PC-3 (cell line): ENCODE data around the gene SYT1. TPM values are rescaled to one million over a fixed set of nuclear protein-coding genes. Genes with fewer than 3 reads are reported as not detected.

ENCODE experiments used
- ATAC-seq: fragments of 200-7000 bp; cut with Tn5 transposase; 2 replicates; pipeline ENCODE4 v1.9.1; 2020; ENCODE audit warnings: mild to moderate bottlenecking, moderate library complexity
- BruUV-seq: library from RNA; stranded (reverse); fragments of 400-500 nt; replicated peaks from 2 replicates; lab custom pipeline; 2021; lab: Mats Ljungman, UMichigan
- CTCF ChIA-PET: fragments of 300-600 bp; sonication (Branson Sonifier 250); formaldehyde crosslinking; loops from one replicate; lab custom pipeline; 2022; ENCODE audit warnings: antibody characterized with exemption; lab: Charles Lee
- POLR2A ChIA-PET: fragments of 300-600 bp; sonication (Branson Sonifier 250); formaldehyde crosslinking; loops from one replicate; lab custom pipeline; 2022; ENCODE audit warnings: antibody characterized with exemption; ENCODE audit not compliant: unreplicated experiment; lab: Charles Lee
- DNase-seq: peaks from one replicate; pipeline ENCODE4 v3.0.0-alpha.2; 2015
- H2AFZ ChIP-seq: fragments of 300-600 bp; sonication (generic); 2 replicates; pipeline ENCODE4 v1.6.0; 2016; ENCODE audit warnings: antibody characterized with exemption, low read length
- H3F3A ChIP-seq: fragments of 300-600 bp; sonication (generic); one replicate; pipeline ENCODE4 v1.6.0; 2017; ENCODE audit warnings: antibody characterized with exemption, low read length, control low read depth, mild to moderate bottlenecking; ENCODE audit not compliant: unreplicated experiment
- H3K27ac ChIP-seq: fragments of 300-600 bp; sonication (generic); 2 replicates; pipeline ENCODE4 v1.5.1; 2016; ENCODE audit warnings: mild to moderate bottlenecking, low read length
- H3K27me3 ChIP-seq: fragments of 300-600 bp; sonication (generic); 2 replicates; pipeline ENCODE4 v1.6.1; 2016; ENCODE audit warnings: low read length, mixed read lengths
- H3K36me3 ChIP-seq: fragments of 300-600 bp; sonication (generic); 2 replicates; pipeline ENCODE4 v1.6.1; 2016; ENCODE audit warnings: low read depth, mixed run types, low read length, mixed read lengths
- H3K4me1 ChIP-seq: fragments of 300-600 bp; sonication (generic); 2 replicates; pipeline ENCODE4 v1.5.1; 2016; ENCODE audit warnings: low read length; ENCODE audit not compliant: insufficient read depth
- H3K4me2 ChIP-seq: fragments of 300-600 bp; sonication (generic); 2 replicates; pipeline ENCODE4 v1.6.0; 2016; ENCODE audit warnings: low read length
- H3K4me3 ChIP-seq: fragments of 300-600 bp; sonication (generic); 2 replicates; pipeline ENCODE4 v1.5.1; 2016; ENCODE audit warnings: mild to moderate bottlenecking, low read length, mixed read lengths
- H3K79me2 ChIP-seq: fragments of 300-600 bp; sonication (generic); 2 replicates; pipeline ENCODE4 v1.6.1; 2017; ENCODE audit warnings: low read length, mixed read lengths
- H3K9ac ChIP-seq: fragments of 300-600 bp; sonication (generic); 2 replicates; pipeline ENCODE4 v1.6.0; 2016; ENCODE audit warnings: mild to moderate bottlenecking, low read length
- H3K9me2 ChIP-seq: fragments of 300-600 bp; sonication (generic); replicated peaks from 2 replicates; pipeline ENCODE4 v1.6.1; 2016; ENCODE audit warnings: mixed run types, low read length, mixed read lengths
- H3K9me3 ChIP-seq: fragments of 300-600 bp; sonication (generic); 2 replicates; pipeline ENCODE4 v1.6.1; 2016; ENCODE audit warnings: low read length, mixed read lengths
- H4K20me1 ChIP-seq: fragments of 300-600 bp; sonication (generic); 2 replicates; pipeline ENCODE4 v1.6.1; 2016; ENCODE audit warnings: low read length, mixed read lengths
- EZH2 ChIP-seq: fragments of 300-600 bp; sonication (generic); IDR thresholded peaks from one replicate; pipeline ENCODE4 v1.6.1; 2017; ENCODE audit warnings: antibody characterized with exemption, mild to moderate bottlenecking, low read length; ENCODE audit not compliant: unreplicated experiment
- EZH2phosphoT487 ChIP-seq: fragments of 300-600 bp; sonication (generic); IDR thresholded peaks from 2 replicates; pipeline ENCODE4 v1.6.1; 2018; ENCODE audit warnings: mild to moderate bottlenecking, antibody characterized with exemption, low read length, borderline replicate concordance
- intact Hi-C: fragments of 100-400 bp; cut with micrococcal nuclease; formaldehyde crosslinking; loops from 2 replicates; pipeline ENCODE4 v1.9.0; 2023
- total RNA-seq: library from RNA; depleted of rRNA; stranded (reverse); fragments of >200 nt; gene quantifications from 2 replicates; pipeline ENCODE4 v1.2.3, GENCODE V29; 2014
- TF ChIP-seq, protein P1 (sequence below): fragments of 300-600 bp; sonication (generic); conservative IDR thresholded peaks from 2 replicates; pipeline ENCODE4 v1.5.1; 2017; ENCODE audit warnings: antibody characterized with exemption, low read depth, mild to moderate bottlenecking, low read length

The SYT1 gene
- total RNA-seq, 1 experiment from 2014 or later: 0.51 TPM

DNA sequence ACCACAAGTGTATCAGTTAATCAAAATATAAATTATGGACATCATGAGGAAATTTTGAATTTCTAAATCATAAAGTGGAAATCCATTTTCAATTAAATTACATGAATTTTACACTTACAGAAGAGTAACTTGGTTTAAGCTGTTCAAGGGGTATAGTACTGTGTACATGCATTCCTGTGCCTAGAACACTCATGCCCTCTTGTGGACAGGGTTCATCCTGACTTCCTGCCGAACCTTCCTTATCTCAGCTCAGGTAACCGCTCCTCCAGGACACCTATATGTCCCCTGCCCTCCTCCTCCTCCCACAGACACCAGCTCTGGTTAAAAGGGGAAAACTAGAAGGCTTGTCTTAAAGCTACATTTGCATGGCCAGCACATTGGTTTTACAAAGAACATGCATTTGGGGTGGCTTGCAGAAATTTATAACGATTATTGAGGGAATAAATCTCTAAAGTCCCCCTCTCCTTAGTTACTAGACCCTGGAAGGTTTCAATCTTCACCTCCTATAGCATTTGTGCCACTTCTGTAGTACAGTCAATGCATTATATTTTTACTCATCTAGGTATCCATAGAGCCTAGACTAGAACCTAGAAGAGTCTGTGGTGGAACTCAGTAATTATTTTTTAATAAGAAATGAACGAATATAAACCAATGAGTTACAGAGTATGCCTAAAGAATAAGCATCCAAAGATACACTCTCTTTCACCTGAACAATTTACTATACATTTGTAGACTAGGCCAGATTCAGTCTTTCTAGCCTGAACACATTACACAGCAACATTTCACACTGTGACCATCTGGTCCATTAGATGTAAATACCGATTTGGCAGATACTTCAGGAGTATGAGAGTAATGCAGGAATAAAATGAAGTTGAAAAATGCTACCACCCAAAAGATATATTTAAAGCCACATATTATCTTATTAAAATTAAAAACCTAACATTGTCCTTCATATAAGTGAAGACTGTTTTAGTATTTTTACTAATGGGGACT lies 480.6 kb downstream of the SYT1 start:
- H3K27me3 ChIP-seq: peaks cover 4% of the 10 kb centered on the region; the same call in 1 of the 2 replicates
- intact Hi-C loops: loop anchor here (1.0 to 10.0 kb wide), 6 partner anchors 170 to 1164 kb away; no protein-coding TSS in a partner anchor
- POLR2A ChIA-PET: interaction anchor here (0.6 kb wide), 2 partner anchors 25 to 150 kb away, joined by 3 read pairs; no protein-coding TSS in a partner anchor
- no peaks in the 10 kb centered on the region for H3K79me2 ChIP-seq
- H3K4me3 ChIP-seq: no peak overlapping the region
- H3K4me1 ChIP-seq: no peaks in the 10 kb centered on the region
- no peaks in the 10 kb centered on the region for H3K9me3 ChIP-seq
- TF ChIP-seq EZH2 (no peak), EZH2phosphoT487 (no peak)
- TF ChIP-seq, protein P1, sequence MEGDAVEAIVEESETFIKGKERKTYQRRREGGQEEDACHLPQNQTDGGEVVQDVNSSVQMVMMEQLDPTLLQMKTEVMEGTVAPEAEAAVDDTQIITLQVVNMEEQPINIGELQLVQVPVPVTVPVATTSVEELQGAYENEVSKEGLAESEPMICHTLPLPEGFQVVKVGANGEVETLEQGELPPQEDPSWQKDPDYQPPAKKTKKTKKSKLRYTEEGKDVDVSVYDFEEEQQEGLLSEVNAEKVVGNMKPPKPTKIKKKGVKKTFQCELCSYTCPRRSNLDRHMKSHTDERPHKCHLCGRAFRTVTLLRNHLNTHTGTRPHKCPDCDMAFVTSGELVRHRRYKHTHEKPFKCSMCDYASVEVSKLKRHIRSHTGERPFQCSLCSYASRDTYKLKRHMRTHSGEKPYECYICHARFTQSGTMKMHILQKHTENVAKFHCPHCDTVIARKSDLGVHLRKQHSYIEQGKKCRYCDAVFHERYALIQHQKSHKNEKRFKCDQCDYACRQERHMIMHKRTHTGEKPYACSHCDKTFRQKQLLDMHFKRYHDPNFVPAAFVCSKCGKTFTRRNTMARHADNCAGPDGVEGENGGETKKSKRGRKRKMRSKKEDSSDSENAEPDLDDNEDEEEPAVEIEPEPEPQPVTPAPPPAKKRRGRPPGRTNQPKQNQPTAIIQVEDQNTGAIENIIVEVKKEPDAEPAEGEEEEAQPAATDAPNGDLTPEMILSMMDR: peak; percentile 91
- H2AFZ ChIP-seq: no peak overlapping the region
- peak; percentile 77 for DNase-seq
- no peaks in the 10 kb centered on the region for H3K9me2 ChIP-seq
- H3K27ac ChIP-seq: no peak overlapping the region
- BruUV-seq: no TSS peak
- H3K4me2 ChIP-seq: no peak overlapping the region
- H4K20me1 ChIP-seq: no peaks in the 10 kb centered on the region
- no peaks in the 10 kb centered on the region for H3F3A ChIP-seq
- H3K36me3 ChIP-seq: no peaks in the 10 kb centered on the region
- ATAC-seq: peak; percentile 99
- CTCF ChIA-PET: interaction anchor here (1.0 to 1.4 kb wide), 3 partner anchors 221 to 1164 kb away, joined by 3 to 6 read pairs (median 3); no protein-coding TSS in a partner anchor
- H3K9ac ChIP-seq: no peak overlapping the region

DNA sequence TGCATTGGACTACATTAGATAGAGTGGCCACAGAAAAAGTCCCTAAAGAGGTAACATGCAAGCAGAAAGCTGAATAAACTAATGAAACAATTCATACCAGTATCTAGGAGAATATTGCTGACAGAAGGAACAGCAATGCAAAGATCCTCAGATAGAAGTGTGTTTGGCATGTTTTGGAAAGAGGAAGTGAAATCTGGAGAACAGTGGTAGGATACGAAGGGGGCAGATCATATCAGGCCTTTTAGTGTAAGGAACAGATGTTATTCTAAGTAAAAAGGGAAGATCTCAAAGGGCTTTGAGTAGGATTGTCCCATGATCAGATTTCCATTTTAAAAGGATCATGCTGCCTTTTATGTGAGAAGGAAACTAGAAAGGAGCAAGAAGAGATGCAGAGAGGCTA lies 483.3 kb downstream of the SYT1 start:
- Histone ChIP-seq H3K27me3 (peaks cover 4% of the 10 kb centered on the region; the same call in 1 of the 2 replicates), H3K79me2 (no peaks in the 10 kb centered on the region), H3F3A (no peaks in the 10 kb centered on the region), H3K27ac (no peak overlapping the region), H3K9me3 (no peaks in the 10 kb centered on the region), H2AFZ (no peak overlapping the region), H3K4me2 (no peak overlapping the region), H3K36me3 (no peaks in the 10 kb centered on the region), H4K20me1 (no peaks in the 10 kb centered on the region), H3K9ac (no peak overlapping the region), H3K4me3 (no peak overlapping the region), H3K4me1 (no peaks in the 10 kb centered on the region), H3K9me2 (no peaks in the 10 kb centered on the region)
- ChIA-PET CTCF (no interaction called here), POLR2A (no interaction called here)
- TF ChIP-seq, protein P1: no peak
- no peak for TF ChIP-seq EZH2
- DNase-seq: no peak
- ATAC-seq: no peak
- BruUV-seq: no TSS peak
- intact Hi-C loops: loop anchor here (5.0 to 10.0 kb wide), 3 partner anchors 343 to 876 kb away; no protein-coding TSS in a partner anchor
